Measurements from ENCODE around the gene RAI14. TPM values are rescaled to one million over a fixed set of nuclear protein-coding genes. Genes with fewer than 3 reads are reported as not detected.

RAI14 gene
- total RNA-seq, 4 donors from 2014 or later = 26.9 to 40.4 (median 32.1) TPM

DNA sequence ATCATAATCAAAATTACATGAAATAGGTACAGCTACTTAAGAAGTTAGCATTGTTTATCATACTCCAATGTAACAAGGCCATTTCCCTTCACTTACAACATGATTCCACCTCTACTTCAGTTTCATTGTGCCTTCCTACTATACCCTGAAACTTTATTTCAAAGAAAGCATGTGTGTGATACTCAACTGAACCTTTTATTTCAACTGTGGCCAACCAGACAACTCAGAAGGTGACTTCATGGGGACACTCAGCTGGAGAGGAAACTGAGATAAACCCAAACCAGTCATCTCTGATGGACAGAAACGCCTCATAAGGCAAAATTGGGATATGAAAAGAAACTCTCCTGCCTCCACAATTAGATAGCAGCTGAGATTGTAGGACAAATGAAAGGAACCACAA lies 177.0 kb downstream of the RAI14 start:
- no peak for DNase-seq (ENCODE audit: low spot score in 2 of 2)
- WGBS, 2 donors = 97 to 100% methylated on average over 1 of the region's 1 CpG
- TF ChIP-seq, protein P1, sequence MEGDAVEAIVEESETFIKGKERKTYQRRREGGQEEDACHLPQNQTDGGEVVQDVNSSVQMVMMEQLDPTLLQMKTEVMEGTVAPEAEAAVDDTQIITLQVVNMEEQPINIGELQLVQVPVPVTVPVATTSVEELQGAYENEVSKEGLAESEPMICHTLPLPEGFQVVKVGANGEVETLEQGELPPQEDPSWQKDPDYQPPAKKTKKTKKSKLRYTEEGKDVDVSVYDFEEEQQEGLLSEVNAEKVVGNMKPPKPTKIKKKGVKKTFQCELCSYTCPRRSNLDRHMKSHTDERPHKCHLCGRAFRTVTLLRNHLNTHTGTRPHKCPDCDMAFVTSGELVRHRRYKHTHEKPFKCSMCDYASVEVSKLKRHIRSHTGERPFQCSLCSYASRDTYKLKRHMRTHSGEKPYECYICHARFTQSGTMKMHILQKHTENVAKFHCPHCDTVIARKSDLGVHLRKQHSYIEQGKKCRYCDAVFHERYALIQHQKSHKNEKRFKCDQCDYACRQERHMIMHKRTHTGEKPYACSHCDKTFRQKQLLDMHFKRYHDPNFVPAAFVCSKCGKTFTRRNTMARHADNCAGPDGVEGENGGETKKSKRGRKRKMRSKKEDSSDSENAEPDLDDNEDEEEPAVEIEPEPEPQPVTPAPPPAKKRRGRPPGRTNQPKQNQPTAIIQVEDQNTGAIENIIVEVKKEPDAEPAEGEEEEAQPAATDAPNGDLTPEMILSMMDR (IDR thresholded peaks at IDR 0.05) = no peak
- TF ChIP-seq POLR2A (IDR thresholded peaks at IDR 0.05) = no peak
- no peak overlapping the region for H3K4me3 ChIP-seq (ENCODE audit: low read depth, poor library complexity, severe bottlenecking)
- intact Hi-C loops (cut with DNase I; ENCODE audit: low total_unique reads) = no loop called here

DNA sequence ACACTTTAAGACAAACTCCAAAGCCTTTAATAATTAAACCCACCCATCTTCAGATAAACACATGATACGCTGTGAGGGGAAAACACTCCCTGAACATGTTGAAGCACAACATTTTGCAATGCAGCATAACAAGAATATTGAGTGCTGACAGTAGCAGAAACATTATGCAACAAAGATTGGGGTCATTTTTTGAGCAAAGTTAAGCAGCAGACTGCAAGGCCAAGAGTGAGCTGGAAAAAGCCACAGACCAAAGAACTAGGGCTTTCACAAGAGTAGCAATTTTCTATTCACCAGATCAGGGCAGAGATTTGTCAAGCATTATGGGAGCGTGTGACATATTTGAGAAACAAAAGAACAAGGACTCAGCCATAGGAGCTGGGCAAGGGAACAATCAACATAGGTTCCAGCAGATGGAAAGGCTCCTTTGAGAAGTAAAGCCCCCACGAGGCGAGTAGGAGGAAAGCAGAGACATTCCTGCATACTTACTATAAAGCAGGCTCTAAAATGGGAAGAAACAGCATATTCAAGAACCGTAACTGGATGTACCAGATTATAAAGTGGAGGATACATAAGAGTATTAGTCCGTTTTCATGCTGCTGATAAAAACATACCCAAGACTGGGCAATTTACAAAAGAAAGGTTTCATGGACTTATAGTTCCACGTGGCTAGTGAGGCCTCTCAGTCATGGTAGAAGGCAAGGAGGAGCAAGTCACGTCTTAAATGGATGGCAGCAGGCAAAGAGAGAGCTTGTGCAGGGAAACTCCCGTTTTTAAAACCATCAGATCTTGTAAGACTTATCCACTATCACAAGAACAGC lies 178.1 kb downstream of the RAI14 start:
- WGBS, 2 donors = 74 to 83% methylated on average over 9 of the region's 9 CpGs
- no peak for TF ChIP-seq POLR2A (IDR thresholded peaks at IDR 0.05)
- TF ChIP-seq, protein P1 (IDR thresholded peaks at IDR 0.05) = no peak
- DNase-seq (ENCODE audit: low spot score in 2 of 2) = peak in 1 of 2 donors; percentile 26
- H3K4me3 ChIP-seq (ENCODE audit: low read depth, poor library complexity, severe bottlenecking) = no peak overlapping the region
- intact Hi-C loops (cut with DNase I; ENCODE audit: low total_unique reads) = no loop called here

DNA sequence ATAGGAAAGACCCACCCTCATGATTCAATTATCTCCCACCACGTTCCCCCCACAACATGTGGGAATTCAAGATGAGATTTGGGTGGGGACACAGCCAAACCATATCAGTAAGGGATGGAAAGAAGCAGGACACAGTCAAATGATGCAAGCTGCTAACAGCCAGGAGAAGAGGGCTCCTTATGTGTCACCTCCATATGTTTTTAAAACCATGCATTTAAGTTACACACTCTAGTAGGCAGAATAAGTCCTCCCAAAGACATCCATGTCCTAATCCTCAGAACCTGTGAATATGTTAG lies 178.6 kb downstream of the RAI14 start:
- no peak for DNase-seq (ENCODE audit: low spot score in 2 of 2)
- TF ChIP-seq, protein P1 (IDR thresholded peaks at IDR 0.05) = no peak
- TF ChIP-seq POLR2A (IDR thresholded peaks at IDR 0.05) = no peak
- intact Hi-C loops (cut with DNase I; ENCODE audit: low total_unique reads) = no loop called here
- no peak overlapping the region for H3K4me3 ChIP-seq (ENCODE audit: low read depth, poor library complexity, severe bottlenecking)
- 84 to 87% methylated on average over 1 of the region's 1 CpG for WGBS, 2 donors

DNA sequence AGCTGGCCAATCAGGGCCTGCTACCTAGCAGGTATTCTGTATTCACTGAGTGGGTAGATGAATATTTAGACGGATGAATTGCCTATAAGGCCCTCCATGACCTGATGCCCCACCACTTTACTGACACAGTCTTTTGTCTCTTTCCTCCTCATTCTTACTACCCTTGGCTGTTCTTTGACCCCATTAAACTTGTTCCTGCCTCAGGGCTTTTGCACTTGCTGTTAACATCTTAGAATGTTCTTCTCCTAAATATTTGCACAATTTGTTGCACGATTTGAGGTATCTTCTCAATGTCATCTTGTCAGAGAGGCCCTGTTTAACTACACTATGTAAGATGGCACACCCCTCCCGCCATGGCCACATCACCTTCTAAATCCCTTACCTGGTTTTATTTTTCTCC lies 179.5 kb downstream of the RAI14 start:
- intact Hi-C loops (cut with DNase I; ENCODE audit: low total_unique reads) = no loop called here
- TF ChIP-seq, protein P1 (IDR thresholded peaks at IDR 0.05) = no peak
- TF ChIP-seq POLR2A (IDR thresholded peaks at IDR 0.05) = no peak
- no peak for DNase-seq (ENCODE audit: low spot score in 2 of 2)
- no peak overlapping the region for H3K4me3 ChIP-seq (ENCODE audit: low read depth, poor library complexity, severe bottlenecking)
- 88 to 94% methylated on average over 3 of the region's 3 CpGs for WGBS, 2 donors

DNA sequence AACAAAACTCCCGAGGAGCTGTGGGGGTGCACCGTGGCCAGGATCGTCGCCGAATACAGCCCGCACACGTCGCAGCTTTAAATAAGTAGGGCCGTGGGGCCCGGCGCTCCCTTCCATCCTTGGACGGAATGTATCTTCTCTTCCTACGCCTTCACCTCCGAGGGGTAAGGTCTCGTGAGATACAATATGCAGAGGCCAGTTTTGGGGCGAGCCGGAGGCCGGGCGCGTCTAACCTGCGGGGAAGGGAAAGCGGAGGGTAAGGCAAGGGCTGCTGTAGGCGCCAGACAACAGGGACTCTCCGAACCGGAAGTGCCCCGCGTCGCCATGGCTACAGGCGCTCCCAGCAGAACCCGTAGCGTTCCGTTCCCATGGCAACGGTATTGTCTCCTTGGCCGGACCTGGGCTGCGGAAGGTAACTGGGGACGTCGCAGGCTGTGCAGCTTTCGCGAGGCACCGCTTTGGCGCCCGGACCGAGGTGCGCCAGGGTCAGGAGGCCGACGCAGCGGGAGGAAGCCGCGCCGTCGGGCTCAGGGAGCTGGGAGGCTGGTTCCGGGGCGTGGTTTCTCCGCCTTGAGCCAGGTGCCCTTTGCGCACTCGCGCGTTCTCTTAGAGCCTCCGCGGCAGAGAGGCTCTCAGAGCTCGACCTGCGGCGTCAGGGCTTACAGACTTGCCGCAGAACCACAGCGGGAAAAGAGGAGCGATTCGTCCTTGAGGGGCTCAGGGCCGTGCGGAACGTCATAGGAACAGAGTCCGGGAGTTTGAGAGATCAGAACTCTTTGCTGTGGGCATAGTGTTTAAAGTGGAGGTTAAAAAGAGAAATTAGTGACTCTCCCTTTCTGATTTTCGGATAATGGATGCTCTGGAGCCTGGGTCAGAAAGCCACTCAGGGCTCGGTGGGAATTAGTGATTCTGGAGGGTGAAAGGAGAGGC lies 182.9 kb downstream of the RAI14 start, which contains the start of gene TTC23L:
TSS of gene TTC23L (plus strand) at position 380 of the 930 bp plus-strand sequence. CDS start 1,508 bp downstream, outside the sequence.
- intact Hi-C loops (cut with DNase I; ENCODE audit: low total_unique reads) = no loop called here
- peak within 1 kb of the TSS; percentile 45 for H3K4me3 ChIP-seq (ENCODE audit: low read depth, poor library complexity, severe bottlenecking)
- WGBS, 2 donors = 3% methylated on average over 37 to 57 of the region's 73 CpGs
- peak; percentile 84 to 96 for DNase-seq (ENCODE audit: low spot score in 2 of 2)
- TF ChIP-seq, protein P1 (IDR thresholded peaks at IDR 0.05) = no peak
- TF ChIP-seq POLR2A (IDR thresholded peaks at IDR 0.05) = no peak

Measured in lower leg skin (tissue), 4 donors.